Left forelimb (tissue), 1 donor: ENCODE results near the gene SPNS2.
"Not testable (repeated sequence)": the region's sequence is repeated elsewhere in the genome, so short reads cannot be mapped to it uniquely, and the experiment has no call there.

Experiments
- DNase-seq: peaks from one replicate; pipeline ENCODE4 v3.0.0-alpha.2; 2018; ENCODE audit warnings: low spot score

SPNS2 gene

DNA sequence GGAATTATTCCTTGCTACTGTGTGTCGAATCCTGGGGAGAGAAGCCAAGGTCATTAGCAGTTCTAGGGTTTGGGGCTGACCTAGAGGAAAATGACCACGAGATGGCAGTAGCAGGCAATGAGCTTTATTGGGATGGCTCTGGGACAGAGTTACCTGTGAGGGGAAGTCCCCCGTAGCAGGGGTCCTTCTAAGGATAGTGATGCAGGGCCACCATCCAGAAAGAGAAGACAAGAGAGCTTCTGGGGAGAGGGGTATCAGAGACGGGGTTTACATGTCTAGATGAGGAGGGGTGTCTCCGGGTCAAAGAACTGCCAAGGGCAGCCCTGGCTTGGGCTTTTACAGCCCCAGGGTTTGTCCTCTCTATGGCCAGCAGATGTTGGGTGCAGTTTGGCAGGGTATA lies 68.1 kb downstream of the SPNS2 start:
- DNase-seq, result peak; percentile 68

DNA sequence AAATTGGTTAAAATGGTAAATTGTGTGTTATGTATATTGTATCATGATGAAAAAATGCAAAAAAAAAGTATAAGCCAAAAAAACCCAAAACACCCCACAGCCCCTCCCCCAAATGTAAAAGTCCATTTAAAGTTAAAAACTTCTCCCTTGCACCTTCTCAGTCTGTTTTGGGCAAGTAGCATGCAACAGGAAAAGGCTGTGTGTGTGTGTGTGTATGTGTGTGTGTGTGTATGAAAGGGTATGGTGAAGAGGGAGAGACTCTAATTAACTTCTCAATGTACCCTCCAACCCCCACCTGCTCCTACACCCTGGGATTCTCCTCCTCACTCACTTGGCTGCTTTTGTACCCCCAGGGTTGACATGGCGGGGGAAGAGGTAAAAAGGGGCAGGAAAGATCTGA lies 70.9 kb downstream of the SPNS2 start:
- no peak for DNase-seq

DNA sequence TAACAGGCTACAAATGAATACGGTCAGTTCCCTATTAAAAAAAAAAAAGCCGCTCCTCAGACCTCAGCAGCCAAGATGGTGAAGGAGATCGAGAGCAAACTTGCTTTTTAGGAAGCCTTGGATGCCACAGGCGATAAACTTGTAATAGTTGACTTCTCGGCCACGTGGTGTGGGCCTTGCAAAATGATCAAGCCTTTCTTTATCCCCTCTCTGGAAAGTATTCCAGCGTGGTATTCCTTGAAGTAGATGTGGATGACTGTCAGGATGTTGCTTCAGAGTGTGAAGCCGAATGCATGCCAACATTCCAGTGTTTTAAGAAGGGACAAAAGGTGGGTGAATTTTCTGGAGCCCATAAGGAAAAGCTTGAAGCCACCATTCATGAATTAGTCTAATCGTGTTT lies 73.5 kb downstream of the SPNS2 start:
- no peak for DNase-seq

DNA sequence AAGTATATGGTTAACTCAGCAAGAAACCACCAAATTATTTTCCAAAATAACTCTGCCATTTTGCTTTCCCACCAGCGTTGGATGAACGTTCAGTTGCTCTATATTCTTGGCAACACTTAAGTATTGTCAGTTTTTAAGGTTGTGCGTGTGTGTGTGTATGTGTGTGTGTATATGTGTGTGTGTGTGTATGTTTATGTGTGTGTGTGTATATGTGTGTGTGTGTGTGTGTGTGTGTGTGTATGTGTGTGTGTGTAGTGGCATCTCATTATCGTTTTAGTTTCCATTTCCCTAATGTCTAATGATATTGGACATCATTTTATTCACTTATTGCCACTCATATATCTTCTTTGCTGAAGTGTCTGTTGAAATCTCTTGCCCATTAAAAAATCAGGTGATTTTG lies 74.4 kb downstream of the SPNS2 start:
- no peak for DNase-seq

DNA sequence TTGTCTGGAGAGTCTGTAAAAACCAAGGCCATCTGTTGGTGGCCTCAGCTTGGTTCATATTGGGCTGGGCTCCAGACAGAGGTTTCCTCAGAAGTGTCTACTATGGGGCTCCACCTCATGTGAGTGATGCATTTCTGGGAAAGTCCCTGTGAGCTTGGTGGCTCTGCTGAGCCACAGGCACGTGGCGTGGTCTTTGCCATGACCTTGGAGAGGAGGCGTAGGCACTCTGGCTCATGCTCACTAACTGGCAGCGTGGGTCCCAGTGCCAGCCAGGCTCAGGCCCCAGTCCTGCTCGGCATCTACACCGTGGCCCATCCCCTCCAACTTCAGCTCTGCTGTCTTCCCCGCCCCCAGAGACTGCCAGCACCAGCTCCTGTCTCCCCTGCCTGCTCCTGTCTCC lies 75.0 kb downstream of the SPNS2 start:
- no peak for DNase-seq

DNA sequence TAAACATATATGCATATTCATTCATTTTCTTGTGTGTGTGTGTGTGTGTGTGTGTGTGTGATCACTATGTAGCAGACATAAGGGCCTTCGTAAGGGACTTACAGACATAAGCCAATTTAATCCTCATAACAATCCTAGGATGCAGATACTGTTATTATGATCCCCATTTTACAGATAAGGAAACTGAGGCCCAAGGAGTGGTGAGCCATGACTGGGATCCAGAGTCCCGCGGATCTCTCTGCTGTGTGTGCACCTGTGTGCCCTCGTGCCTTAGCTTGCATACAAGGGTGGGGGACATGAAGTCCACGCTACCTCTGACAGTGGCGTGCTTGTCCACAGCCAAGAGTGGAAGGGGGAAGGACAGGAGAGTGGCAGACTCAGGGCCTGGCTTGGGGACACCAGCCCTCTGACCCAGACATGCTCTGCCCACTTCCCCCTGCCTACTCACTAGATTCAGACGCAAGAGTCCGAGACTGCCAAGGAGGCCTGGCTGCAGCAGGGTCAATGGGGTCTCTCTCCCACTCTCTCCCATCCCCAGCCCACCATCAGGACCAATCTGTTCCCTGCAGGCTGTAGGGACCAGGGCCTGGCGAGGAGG lies 75.9 kb downstream of the SPNS2 start:
- no peak for DNase-seq

DNA sequence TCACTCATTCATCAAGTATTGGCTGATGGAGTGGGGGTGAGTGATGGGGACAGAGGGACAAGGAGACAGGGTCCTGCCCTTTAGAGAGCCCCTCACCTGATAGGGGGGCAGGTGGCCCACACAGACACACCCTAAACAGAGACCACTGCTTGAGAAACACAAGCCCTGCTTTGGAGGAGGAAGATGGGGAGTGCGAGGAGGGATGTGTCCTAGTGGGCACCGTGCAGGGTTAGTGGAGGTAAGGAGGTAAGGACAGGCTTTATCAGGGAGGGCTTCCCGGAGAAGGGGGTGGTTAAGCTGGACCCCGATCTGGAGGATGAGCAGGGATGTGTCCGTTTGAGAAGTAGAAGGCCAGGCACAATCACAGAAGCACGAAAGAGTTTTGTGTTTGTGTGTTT lies 77.5 kb downstream of the SPNS2 start:
- no peak for DNase-seq

DNA sequence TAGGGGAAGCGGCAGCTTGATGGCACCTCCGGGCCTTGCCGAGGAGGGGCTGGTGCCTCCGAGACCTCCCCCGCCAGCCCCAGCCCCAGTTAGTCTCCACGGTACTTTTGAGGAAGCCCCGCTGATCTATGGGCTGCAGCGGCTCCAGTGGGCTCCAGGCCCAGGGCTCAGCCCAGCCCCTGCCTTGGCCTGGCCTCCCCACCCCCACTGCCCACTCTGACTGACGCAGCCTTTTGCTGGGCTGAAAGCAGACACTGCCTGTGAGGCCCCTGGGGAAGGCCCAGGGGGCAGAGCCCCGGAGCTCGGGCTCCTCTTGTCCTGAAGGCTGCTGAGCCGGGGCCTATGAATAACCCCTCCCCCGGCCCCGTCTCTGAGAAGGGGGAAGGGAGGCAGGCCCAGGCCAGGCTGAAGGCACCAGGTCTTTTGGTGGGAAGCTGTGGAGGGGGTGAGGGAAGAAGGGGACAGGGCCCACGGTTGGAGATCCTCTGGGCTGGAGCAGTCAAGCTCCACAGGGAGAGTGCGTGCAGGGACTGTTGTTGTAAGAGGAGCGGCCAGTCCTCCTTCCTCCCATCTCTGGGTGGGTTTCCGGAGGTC lies 78.1 kb downstream of the SPNS2 start:
- DNase-seq, result peak; percentile 69

DNA sequence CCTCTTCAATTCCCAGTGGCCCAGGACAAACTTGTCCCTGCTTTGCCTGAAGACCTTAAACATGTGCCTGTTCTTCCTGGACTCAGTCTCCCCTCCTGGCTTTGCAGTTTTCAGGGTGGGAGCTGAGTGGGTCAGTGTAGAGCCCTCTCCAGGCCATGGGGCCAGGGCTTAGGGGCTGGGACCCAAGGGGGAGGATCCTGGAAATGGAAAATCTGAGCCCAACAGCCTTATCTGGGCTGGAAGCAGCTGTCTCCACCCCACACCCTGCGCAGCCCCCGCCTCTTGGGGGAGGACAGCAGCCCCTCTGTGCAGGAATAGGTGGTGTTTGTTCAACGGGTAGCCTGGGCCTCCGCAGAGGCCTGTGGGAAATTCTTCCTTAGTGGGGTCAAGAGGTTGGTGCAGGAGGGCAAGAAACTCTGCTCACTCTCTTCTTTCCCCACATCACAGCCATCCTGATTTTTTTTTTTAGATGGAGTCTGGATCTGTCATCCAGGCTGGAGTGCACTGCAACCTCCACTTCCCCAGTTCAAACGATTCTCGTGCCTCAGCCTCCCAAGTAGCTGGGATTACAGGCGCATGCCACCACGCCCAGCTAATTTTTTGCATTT lies 78.8 kb downstream of the SPNS2 start:
- DNase-seq, result no peak

DNA sequence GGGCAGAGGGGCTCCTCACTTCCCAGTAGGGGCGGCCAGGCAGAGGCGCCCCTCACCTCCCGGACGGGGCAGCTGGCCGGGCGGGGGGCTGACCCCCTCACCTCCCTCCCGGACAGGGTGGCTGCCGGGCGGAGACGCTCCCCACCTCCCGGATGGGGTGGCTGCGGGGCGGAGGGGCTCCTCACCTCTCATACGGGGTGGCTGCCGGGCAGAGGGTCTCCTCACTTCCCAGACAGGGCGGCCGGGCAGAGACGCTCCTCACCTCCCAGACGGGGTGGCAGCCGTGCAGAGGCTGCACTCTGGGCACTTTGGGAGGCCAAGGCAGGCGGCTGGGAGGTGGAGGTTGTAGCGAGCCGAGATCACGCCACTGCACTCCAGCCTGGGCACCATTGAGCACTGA lies 79.7 kb downstream of the SPNS2 start:
- DNase-seq, result not testable (repeated sequence)

DNA sequence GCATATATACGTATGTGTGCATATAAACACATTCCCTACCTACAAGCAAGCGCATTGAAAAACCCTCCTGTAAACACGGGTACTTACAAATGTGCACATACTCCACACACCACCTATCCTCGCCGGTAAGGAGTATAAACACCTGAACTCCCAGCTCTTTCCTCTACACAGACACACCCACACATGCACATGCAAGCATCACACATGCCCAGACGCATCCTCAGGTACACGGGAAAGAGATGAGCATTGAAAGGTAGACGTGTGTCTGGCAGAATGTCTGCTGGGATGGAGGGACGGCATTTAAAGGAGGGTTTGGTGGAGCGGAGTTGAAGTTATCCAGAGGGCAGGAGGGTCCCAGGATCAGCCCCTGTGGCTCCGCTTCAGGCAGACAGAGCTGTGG lies 81.0 kb downstream of the SPNS2 start:
- no peak for DNase-seq

DNA sequence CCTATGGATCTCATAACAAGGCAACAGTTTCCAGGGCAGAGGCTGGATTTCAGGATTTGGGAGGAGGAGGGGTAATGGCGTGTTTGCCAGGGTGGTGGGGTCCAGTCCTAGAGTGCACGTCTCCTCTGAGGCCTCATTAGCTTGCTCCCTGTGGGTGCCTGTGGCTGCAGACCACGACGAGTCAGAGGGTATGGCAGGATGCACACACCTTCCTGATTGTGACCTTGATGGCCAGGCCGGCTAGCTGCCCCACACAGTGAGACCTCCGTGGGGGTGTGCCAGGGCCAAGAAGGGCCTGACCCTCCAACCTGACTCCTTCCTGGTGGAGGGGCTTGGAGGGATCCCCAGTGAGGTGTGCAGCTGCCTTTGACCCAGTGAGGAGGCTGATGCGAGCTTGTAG lies 81.6 kb downstream of the SPNS2 start:
- no peak for DNase-seq

DNA sequence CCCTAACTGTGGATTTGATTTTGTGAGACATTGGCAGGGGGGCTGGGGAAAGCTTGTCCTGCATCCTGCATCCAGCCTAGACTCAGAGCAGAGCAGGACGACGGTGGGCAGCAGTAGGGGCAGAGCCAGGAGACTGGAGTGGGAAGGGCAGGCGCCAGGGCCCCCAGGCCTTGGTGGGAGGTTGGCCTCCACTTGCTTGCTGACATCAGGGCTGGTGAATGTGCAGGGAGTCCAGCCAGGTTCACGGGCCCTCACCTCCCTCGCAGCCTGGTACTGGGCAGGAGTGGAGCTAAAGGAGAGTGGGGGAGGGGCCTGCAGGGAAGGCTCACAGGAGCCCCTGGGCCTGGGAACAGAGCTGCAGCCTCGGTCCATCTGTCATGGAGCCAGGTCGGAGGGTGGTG lies 83.4 kb downstream of the SPNS2 start:
- DNase-seq, result peak; percentile 57

DNA sequence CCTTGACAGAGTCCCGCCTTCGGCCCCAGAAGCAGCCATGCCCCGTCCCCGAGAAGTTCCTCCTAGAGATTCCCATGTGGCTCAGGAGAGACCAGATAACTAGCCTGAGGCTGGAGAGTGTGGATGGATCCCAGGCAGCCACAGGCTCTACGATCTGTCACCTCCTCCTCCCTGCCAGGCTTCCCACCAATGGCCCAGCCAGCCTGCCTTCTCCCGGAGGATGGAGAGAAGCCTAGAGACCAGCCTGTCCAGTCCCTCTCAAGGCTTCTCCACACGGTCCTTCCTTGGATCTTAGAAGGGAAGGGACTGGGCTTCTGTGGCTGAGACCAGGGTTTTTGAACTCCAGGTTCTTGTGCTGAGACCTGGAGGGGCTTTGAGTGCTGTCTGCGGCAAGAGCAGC lies 84.0 kb downstream of the SPNS2 start:
- no peak for DNase-seq

DNA sequence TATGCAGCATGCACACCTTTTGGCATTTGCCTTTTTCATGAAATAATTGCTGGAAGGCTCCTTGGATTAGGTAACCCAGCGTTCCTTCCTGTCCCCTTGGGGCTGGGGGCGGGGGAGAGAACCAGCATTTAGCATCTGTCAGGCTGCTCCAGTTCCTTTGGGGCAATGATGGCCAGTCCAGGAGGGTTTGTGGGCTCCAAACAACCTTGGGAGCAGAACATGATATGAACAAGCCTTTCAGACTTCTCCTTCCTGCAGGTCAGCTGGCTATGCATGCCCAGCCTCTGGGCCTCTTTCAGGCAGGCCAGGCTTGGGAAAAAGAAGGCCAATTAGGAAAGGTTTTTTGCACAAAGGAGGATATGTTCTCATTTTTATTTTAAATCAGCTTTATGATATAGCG lies 84.5 kb downstream of the SPNS2 start:
- no peak for DNase-seq

DNA sequence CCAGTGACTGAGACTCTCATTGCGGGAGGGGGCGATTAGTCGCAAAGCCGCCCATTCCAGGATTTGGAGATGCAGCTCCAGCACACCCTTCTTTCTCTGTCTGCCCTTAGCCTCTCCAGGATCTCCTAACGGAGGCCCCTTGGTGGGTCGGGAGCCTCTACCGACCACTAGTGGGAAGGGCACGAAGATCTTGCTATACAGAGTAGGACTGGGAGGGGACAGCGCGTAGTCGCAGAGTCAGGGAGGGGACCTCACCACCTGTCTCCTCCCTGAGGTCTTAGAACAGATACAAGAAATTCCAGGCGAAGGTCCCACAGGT lies 85.1 kb downstream of the SPNS2 start:
- DNase-seq, result no peak

DNA sequence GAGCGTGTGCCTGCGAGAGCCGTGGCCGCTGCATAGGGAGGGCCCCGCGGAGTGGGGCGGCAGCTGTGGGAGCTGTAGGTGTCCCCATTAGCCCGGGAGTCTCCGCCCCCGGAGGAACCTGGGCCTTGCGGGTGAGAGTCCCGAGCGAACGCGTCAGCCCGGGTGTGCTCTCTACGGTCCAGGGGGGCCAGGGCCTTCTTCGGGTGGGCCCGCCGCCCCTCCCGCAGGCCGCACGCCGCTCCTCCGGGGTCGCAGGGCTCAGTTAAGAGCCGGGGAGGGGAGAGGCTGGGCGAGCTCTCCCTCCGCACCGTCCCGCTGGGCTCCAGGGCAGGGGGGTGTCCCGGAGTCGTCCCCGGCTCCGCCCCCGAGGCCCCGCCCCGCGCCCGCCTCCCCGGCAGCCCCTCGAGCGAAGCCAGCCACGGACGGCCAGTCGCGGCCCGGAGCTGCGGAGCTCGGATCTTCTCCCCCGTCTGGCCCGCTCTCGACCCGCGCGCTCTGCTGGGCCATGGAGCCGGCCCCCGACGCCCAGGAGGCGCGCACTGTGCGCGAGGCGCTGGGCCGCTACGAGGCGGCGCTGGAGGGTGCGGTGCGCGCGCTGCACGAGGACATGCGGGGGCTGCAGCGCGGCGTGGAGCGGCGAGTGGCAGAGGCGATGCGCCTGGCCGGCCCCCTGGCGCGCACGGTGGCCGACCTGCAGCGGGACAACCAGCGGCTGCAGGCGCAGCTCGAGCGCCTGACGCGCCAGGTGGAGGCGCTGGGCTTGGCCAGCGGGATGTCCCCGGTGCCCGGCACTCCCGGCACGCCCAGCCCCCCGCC lies 85.6 kb downstream of the SPNS2 start, which contains the start of gene SMTNL2:
SMTNL2 (plus strand) TSS at position 429 of the 816 bp plus-strand sequence; CDS start at position 506, 77 bp downstream.
- DNase-seq, result no peak

DNA sequence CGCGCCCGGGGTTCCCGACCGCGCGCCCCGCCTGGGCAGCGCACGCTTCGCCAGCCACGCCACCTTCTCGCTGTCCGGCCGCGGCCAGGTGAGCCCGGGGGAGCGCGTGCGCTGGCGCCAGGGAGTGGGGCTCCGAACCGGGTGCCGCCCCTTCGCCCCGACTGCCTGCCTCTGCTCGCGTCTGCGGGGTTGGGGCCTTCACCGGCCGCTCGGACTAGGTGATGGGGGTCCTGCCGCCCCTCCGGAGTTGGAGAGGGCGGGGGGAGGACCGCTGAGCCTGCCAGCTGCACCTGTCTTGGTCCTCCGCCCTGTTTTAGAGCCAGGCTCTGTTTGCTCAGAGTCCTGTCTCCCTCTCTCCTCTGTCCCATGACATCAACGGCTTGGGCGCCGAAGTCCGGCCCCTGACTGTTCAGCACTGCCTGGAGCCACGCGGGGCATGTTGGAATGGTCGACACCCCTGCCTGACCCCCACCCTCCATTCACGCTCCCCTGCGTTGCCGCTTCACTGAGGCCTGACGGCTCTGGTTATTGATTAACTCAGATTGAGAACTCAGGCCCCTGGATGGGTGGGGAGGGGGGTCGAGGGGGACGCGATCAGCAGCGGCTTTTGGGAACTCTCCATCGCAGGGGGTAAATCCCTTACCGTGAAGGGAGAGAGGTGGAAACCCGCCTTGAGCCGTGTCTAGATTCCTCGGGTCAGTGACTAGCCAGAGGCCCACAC lies 86.4 kb downstream of the SPNS2 start:
- no peak for DNase-seq

DNA sequence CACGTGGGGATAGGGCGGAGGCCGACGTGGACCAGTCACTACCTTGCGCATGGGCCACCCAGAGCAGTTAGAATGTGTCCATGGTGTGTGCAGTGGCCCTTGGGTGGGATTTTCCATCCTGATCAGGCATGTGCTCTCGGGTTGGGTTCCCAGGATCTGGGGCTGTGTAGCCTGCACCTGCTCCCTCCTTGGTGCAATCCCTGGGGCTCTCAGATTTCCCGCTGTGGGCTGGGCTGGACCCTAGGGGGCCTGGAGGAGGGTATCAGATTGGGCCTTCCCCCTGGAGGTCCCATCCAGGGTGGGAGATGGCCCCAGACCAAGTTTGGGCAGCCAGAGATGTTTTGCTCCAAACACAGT lies 86.9 kb downstream of the SPNS2 start:
- no peak for DNase-seq

DNA sequence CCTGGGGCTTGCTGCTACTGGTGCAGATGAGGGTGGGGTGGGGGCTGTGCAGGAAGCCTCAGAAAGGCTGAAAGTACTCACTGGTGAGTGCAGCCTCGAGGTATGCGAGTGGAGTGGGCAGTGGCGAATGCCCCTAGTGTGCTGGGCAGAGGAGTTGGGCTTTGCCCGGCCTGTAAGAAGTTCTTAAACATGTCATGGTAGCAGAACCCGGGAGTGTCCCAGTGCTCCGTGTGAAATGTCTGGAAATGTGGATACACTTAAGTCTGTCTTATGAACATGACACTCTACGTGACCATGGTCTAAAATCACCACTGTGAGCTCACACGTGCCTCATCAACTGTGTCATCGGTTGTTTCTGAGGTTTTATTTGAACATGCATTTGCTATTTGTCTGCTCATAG lies 87.4 kb downstream of the SPNS2 start:
- DNase-seq, result no peak

DNA sequence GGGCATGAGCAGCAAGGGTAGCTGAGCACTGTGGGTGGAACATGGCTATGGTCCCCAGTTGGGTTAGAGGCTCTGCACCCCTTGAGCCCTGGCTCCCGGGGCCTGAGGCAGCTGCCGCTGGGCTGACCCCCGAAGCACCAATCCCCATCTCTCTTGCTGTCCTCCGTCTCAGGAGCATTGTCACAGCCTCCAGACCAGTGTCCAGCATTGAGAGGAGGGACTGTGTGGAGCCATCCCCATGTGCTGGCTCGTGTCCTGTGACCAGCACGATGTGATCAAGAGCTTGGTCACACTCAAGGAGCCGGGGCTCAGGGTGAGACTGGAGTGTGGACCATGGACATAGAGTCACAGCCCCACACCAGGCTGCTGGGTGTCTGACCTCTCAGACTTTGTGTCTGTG lies 88.5 kb downstream of the SPNS2 start:
- DNase-seq, result no peak

DNA sequence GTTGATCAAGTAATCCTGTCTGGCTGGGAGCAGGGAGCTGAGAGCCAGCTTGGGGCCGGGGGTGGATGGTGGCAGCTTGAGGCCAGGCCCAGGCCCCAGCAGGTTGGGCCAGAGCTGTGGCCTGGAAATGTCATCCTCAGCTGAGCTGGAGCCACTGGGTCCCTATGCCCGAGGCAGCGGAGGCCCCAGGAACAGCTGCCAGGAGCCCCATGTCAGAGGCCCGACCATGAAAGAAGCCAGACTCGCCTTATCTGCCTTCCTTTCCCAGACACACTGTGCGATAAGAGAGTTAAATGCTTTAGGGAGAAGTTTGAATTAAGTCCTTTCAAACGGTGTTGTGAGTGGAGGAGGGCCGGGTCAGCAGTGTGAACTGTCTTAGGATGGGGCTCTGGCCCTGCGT lies 89.1 kb downstream of the SPNS2 start:
- no peak for DNase-seq

DNA sequence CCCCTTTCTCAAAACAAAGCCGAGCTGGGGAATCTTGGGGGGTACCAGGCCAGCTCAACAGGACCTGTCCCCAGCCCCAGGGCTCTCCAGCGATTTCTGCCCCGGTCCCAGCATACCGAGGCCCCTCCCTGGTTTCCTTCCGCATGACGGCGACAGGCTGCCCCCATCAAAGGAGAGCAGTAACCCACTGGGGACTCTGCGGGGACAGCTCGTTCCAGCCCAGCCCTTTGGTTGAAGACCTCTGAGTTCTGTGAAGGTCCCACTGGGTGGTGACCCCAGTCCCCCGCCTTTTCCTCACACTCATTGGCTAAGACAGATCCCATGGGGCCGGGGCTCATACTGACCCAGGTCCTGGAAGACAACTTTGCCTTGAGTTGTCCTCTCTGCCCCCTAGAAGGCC lies 89.7 kb downstream of the SPNS2 start:
- DNase-seq, result no peak
